ENCODE measurements around the gene ZDHHC11B.
"Not testable (repeated sequence)": the region's sequence is repeated elsewhere in the genome, so short reads cannot be mapped to it uniquely, and the experiment has no call there.

ZDHHC11B gene

DNA sequence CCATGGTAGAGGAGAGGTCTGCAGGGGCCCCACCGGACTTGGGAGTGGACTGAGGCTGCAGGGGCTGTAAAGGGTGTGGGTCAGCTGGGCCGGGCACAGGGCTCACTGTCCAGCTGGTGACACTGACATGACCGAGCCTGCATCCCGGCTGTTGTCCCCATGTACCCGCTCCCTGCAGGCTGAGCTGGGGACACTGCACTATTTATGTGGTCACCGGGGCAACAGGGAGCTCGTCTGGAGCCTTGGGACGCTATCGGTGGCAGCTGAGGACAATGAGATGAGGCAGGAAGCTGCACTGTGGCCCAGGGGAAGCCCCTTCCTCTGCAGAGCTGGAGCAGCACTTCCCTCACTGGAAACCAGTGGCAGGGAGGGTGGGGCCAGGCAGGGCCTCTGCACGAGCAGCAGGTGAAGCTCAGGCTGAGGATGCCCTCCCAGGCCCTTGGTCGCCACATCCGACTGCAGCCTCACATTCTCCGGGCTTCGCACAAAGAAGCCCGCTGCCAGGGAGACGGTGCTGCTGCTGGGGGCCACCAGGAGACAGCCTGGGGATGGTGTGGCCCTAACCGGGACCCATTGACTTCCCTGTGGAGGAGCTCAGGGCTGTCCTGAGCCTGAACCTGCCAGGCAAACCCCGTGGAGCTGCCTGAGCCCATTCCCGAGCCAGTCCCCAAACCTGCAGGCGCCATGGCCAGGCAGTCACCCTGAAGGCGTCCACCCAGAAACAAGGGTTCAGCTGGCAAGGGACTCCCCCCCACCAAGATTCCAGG lies 26.4 kb downstream of the ZDHHC11B start:
- Histone ChIP-seq H3K27me3 (replicated peaks; ENCODE audit: control insufficient read depth, insufficient read depth, low read length) (no peaks in the 10 kb centered on the region; the same call in 1 of the 2 replicates), H3K4me3 (replicated peaks; ENCODE audit: low read depth, low read length) (no peak overlapping the region), H3K36me3 (ENCODE audit: control insufficient read depth, insufficient read depth, low read length) (no peaks in the 10 kb centered on the region)
- DNase-seq (ENCODE audit: extremely low read depth, insufficient read length): no peak
- TF ChIP-seq, protein P1, sequence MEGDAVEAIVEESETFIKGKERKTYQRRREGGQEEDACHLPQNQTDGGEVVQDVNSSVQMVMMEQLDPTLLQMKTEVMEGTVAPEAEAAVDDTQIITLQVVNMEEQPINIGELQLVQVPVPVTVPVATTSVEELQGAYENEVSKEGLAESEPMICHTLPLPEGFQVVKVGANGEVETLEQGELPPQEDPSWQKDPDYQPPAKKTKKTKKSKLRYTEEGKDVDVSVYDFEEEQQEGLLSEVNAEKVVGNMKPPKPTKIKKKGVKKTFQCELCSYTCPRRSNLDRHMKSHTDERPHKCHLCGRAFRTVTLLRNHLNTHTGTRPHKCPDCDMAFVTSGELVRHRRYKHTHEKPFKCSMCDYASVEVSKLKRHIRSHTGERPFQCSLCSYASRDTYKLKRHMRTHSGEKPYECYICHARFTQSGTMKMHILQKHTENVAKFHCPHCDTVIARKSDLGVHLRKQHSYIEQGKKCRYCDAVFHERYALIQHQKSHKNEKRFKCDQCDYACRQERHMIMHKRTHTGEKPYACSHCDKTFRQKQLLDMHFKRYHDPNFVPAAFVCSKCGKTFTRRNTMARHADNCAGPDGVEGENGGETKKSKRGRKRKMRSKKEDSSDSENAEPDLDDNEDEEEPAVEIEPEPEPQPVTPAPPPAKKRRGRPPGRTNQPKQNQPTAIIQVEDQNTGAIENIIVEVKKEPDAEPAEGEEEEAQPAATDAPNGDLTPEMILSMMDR (IDR thresholded peaks at IDR 0.05; ENCODE audit: insufficient read depth, low read length, poor library complexity, severe bottlenecking): no peak

- H3K36me3 ChIP-seq (ENCODE audit: control insufficient read depth, insufficient read depth, low read length): no peaks in the 10 kb centered on the region
- no peak overlapping the region for H3K4me3 ChIP-seq (replicated peaks; ENCODE audit: low read depth, low read length)
- TF ChIP-seq, protein P1 (IDR thresholded peaks at IDR 0.05; ENCODE audit: insufficient read depth, low read length, poor library complexity, severe bottlenecking): no peak
- DNase-seq (ENCODE audit: extremely low read depth, insufficient read length): no peak
- no peaks in the 10 kb centered on the region; the same call in 1 of the 2 replicates for H3K27me3 ChIP-seq (replicated peaks; ENCODE audit: control insufficient read depth, insufficient read depth, low read length)
Observed at GRCh38 chr5:757346-757930, 27.1 kb downstream of the ZDHHC11B start.

DNA sequence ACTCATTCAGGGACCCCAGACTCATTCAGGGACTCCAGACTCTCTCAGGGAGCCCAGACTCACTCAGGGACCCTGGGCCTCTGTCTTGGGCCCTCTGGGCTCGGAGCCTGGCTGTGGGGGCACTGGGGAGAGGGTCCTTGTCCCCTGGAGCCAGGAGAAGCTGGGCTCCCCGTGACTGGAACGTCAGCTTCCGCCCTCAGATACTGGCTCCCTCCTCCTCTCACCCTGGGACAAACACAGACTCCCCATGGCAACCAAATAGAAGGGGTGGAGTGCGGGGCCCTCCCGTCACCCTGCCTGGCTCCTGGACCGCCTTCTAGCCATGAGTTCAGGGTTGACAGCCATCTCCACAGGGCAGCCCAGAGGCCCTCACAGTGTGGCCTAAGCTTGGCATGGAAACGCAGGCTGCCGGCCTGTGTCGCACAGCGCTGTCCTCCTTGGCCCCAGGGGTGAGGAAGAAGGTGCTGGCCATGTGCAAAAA lies 27.6 kb downstream of the ZDHHC11B start:
- no peak overlapping the region for H3K4me3 ChIP-seq (replicated peaks; ENCODE audit: low read depth, low read length)
- no peaks in the 10 kb centered on the region; the same call in 1 of the 2 replicates for H3K27me3 ChIP-seq (replicated peaks; ENCODE audit: control insufficient read depth, insufficient read depth, low read length)
- H3K36me3 ChIP-seq (ENCODE audit: control insufficient read depth, insufficient read depth, low read length): no peaks in the 10 kb centered on the region
- no peak for DNase-seq (ENCODE audit: extremely low read depth, insufficient read length)
- TF ChIP-seq, protein P1 (IDR thresholded peaks at IDR 0.05; ENCODE audit: insufficient read depth, low read length, poor library complexity, severe bottlenecking): no peak

- no peaks in the 10 kb centered on the region for H3K36me3 ChIP-seq (ENCODE audit: control insufficient read depth, insufficient read depth, low read length)
- no peak for DNase-seq (ENCODE audit: extremely low read depth, insufficient read length)
- no peak overlapping the region for H3K4me3 ChIP-seq (replicated peaks; ENCODE audit: low read depth, low read length)
- H3K27me3 ChIP-seq (replicated peaks; ENCODE audit: control insufficient read depth, insufficient read depth, low read length): no peaks in the 10 kb centered on the region; the same call in 1 of the 2 replicates
- TF ChIP-seq, protein P1 (IDR thresholded peaks at IDR 0.05; ENCODE audit: insufficient read depth, low read length, poor library complexity, severe bottlenecking): no peak
Observed at GRCh38 chr5:756171-756570, 28.4 kb downstream of the ZDHHC11B start.

GRCh38 chr5:754143-754632 lies 30.3 kb downstream of the ZDHHC11B start:
- not testable (repeated sequence) for H3K4me3 ChIP-seq (replicated peaks; ENCODE audit: low read depth, low read length); H3K27me3 ChIP-seq (replicated peaks; ENCODE audit: control insufficient read depth, insufficient read depth, low read length); H3K36me3 ChIP-seq (ENCODE audit: control insufficient read depth, insufficient read depth, low read length); DNase-seq (ENCODE audit: extremely low read depth, insufficient read length)

GRCh38 chr5:753567-754142 lies 30.9 kb downstream of the ZDHHC11B start:
- not testable (repeated sequence) for H3K4me3 ChIP-seq (replicated peaks; ENCODE audit: low read depth, low read length); H3K36me3 ChIP-seq (ENCODE audit: control insufficient read depth, insufficient read depth, low read length); H3K27me3 ChIP-seq (replicated peaks; ENCODE audit: control insufficient read depth, insufficient read depth, low read length); DNase-seq (ENCODE audit: extremely low read depth, insufficient read length)

DNA sequence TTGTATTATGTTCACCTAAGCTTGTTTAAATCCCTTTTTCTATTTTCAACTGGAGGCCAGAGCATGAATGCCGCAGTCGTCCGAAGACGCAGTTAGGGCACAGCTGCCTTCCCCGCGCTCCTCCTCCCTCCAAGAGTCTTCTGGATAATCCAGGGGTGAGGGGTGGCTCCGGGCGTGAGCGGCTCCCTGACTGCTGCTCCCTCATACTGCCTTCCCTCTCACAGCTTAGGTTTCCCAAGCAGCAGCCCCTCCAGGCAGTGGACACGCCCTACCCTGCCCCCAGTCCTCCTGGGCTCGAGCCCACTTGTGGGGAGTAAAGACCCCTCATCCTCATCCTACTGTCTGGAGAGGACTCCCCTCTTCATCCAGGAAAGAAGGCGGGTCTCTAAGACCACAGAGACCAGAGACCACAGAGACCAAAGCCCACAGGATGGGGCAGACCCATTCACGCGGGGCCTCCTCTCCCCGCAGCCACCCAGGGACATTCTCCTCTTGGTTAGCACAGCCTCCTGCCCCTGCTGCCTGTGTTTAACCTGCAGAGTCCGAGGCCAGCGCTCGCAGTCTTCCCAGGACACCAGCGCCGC lies 31.9 kb downstream of the ZDHHC11B start:
- H3K27me3 ChIP-seq (replicated peaks; ENCODE audit: control insufficient read depth, insufficient read depth, low read length); DNase-seq (ENCODE audit: extremely low read depth, insufficient read length); H3K4me3 ChIP-seq (replicated peaks; ENCODE audit: low read depth, low read length); H3K36me3 ChIP-seq (ENCODE audit: control insufficient read depth, insufficient read depth, low read length): not testable (repeated sequence)

- H3K27me3 ChIP-seq (replicated peaks; ENCODE audit: control insufficient read depth, insufficient read depth, low read length); H3K36me3 ChIP-seq (ENCODE audit: control insufficient read depth, insufficient read depth, low read length); H3K4me3 ChIP-seq (replicated peaks; ENCODE audit: low read depth, low read length); DNase-seq (ENCODE audit: extremely low read depth, insufficient read length): not testable (repeated sequence)
Observed at GRCh38 chr5:751992-752391, 32.5 kb downstream of the ZDHHC11B start.
